ENCODE measurements around the gene CCDC141.

GRCh38 chr2:178980815-178981214 is 69.1 kb downstream of the CCDC141 start:
- TF ChIP-seq CTCF (IDR thresholded peaks at IDR 0.05) = no peak
- TF ChIP-seq POLR2A (IDR thresholded peaks at IDR 0.05) = no peak
- no peak for TF ChIP-seq POLR2AphosphoS5 (IDR thresholded peaks at IDR 0.05)

Data from breast epithelium (tissue), 3 donors.